HG02885 (cell line): ENCODE measurements around the gene ATP2A1.
"Not testable (repeated sequence)": the region's sequence is repeated elsewhere in the genome, so short reads cannot be mapped to it uniquely, and the experiment has no call there.

ENCODE experiments used
- ATAC-seq: cut with Tn5 transposase; IDR thresholded peaks from one replicate; pipeline ENCODE4 v1.9.1; 2021; ENCODE audit warnings: mild to moderate bottlenecking; ENCODE audit not compliant: unreplicated experiment, poor library complexity

Gene ATP2A1

GRCh38 chr16:28880589-28880915, 2.3 kb downstream of the ATP2A1 start:
- no peak for ATAC-seq

- no peak for ATAC-seq
These were observed 2.7 kb downstream of the ATP2A1 start for GRCh38 chr16:28880955-28881354.

- not testable (repeated sequence) for ATAC-seq
These were observed 3.3 kb downstream of the ATP2A1 start for GRCh38 chr16:28881565-28881964.

- ATAC-seq, result no peak
These were observed 4.4 kb downstream of the ATP2A1 start for GRCh38 chr16:28882551-28883160.

GRCh38 chr16:28883221-28883996, 5.1 kb downstream of the ATP2A1 start:
- no peak for ATAC-seq

- ATAC-seq, result no peak
These were observed 5.8 kb downstream of the ATP2A1 start for GRCh38 chr16:28884045-28884444.

- no peak for ATAC-seq
These were observed 8.7 kb downstream of the ATP2A1 start for GRCh38 chr16:28886945-28887344.

GRCh38 chr16:28890355-28890754, 12.1 kb downstream of the ATP2A1 start:
- ATAC-seq, result not testable (repeated sequence)

- no peak for ATAC-seq
These were observed 13.9 kb downstream of the ATP2A1 start for GRCh38 chr16:28891964-28892890.

- ATAC-seq, result no peak
These were observed 15.0 kb downstream of the ATP2A1 start for GRCh38 chr16:28893291-28893690.

- no peak for ATAC-seq
These were observed 17.3 kb downstream of the ATP2A1 start for GRCh38 chr16:28895609-28896008.

- no peak for ATAC-seq
These were observed 19.5 kb downstream of the ATP2A1 start for GRCh38 chr16:28897826-28898225.

- no peak for ATAC-seq
These were observed 20.0 kb downstream of the ATP2A1 start for GRCh38 chr16:28898266-28898665.

GRCh38 chr16:28898942-28899341, 20.7 kb downstream of the ATP2A1 start:
- ATAC-seq, result no peak

- no peak for ATAC-seq
These were observed 21.7 kb downstream of the ATP2A1 start for GRCh38 chr16:28899882-28900590.

- ATAC-seq, result no peak
These were observed 22.3 kb downstream of the ATP2A1 start for GRCh38 chr16:28900601-28901000.

GRCh38 chr16:28901862-28902261, 23.6 kb downstream of the ATP2A1 start:
- ATAC-seq, result no peak

GRCh38 chr16:28902909-28903308, 24.6 kb downstream of the ATP2A1 start:
- no peak for ATAC-seq

- ATAC-seq, result no peak
These were observed 25.2 kb downstream of the ATP2A1 start for GRCh38 chr16:28903344-28904042.

- ATAC-seq, result no peak
These were observed 26.1 kb downstream of the ATP2A1 start for GRCh38 chr16:28904363-28904762.
